Stimulated activated CD8-positive, alpha-beta memory T cell treated with anti-CD3 and anti-CD28 coated beads, Interleukin-12 subunit alpha, Interleukin-12 subunit beta, amount 100 ng/mL, for 4 hours (primary cell): ENCODE results near the gene RPH3AL.
"Not testable (repeated sequence)": the region's sequence is repeated elsewhere in the genome, so short reads cannot be mapped to it uniquely, and the experiment has no call there.

ENCODE experiments used
- DNase-seq: peaks from one replicate; pipeline ENCODE4 v3.0.0-alpha.2; 2020; ENCODE audit warnings: low read depth

The RPH3AL gene

GRCh38 chr17:224576-224975, 128.0 kb downstream of the RPH3AL start:
- DNase-seq: not testable (repeated sequence)

- DNase-seq: no peak
Observed at GRCh38 chr17:223723-224471, 128.7 kb downstream of the RPH3AL start.

- no peak for DNase-seq
Observed at GRCh38 chr17:222172-222571, 130.4 kb downstream of the RPH3AL start.

- DNase-seq: no peak
Observed at GRCh38 chr17:219696-220095, 132.9 kb downstream of the RPH3AL start.

GRCh38 chr17:218432-219110, 134.0 kb downstream of the RPH3AL start:
- DNase-seq: no peak

- no peak for DNase-seq
Observed at GRCh38 chr17:216625-217024, 136.0 kb downstream of the RPH3AL start.

GRCh38 chr17:215563-216478, 136.8 kb downstream of the RPH3AL start:
- DNase-seq: not testable (repeated sequence)

- no peak for DNase-seq
Observed at GRCh38 chr17:214881-215331, 137.7 kb downstream of the RPH3AL start.

GRCh38 chr17:213286-214105, 139.1 kb downstream of the RPH3AL start:
- no peak for DNase-seq

GRCh38 chr17:210402-210801, 142.2 kb downstream of the RPH3AL start:
- DNase-seq: no peak

- no peak for DNase-seq
Observed at GRCh38 chr17:208429-208828, 144.2 kb downstream of the RPH3AL start.

GRCh38 chr17:207775-208174, 144.8 kb downstream of the RPH3AL start:
- DNase-seq: no peak

GRCh38 chr17:206941-207560, 145.6 kb downstream of the RPH3AL start:
- no peak for DNase-seq

- not testable (repeated sequence) for DNase-seq
Observed at GRCh38 chr17:206484-206883, 146.1 kb downstream of the RPH3AL start.

- no peak for DNase-seq
Observed at GRCh38 chr17:205817-206216, 146.8 kb downstream of the RPH3AL start.

- no peak for DNase-seq
Observed at GRCh38 chr17:205148-205669, 147.4 kb downstream of the RPH3AL start.

GRCh38 chr17:204427-205147, 148.0 kb downstream of the RPH3AL start:
- DNase-seq: no peak

GRCh38 chr17:202501-202951, 150.1 kb downstream of the RPH3AL start:
- no peak for DNase-seq

GRCh38 chr17:201736-202135, 150.9 kb downstream of the RPH3AL start:
- not testable (repeated sequence) for DNase-seq

- DNase-seq: not testable (repeated sequence)
Observed at GRCh38 chr17:201257-201656, 151.3 kb downstream of the RPH3AL start.
